Right cardiac atrium (tissue), 5 donors: Measurements from ENCODE around the gene LARP4B. TPM values are rescaled to one million over a fixed set of nuclear protein-coding genes. Genes with fewer than 3 reads are reported as not detected.

Source experiments
- ATAC-seq, 2 donors: fragments of 200-7000 bp; cut with Tn5 transposase; one replicate each; pipeline versions ENCODE4 v1.8.0 to v1.9.1; 2020; ENCODE audit warnings: moderate library complexity in 2 of 2, mild to moderate bottlenecking in 1 of 2
- DNase-seq, 3 donors: peaks; one replicate each; pipeline ENCODE4 v3.0.0-alpha.2; 2020
- H3K27ac ChIP-seq: one replicate; pipeline ENCODE4 v1.5.1; 2013; ENCODE audit warnings: mild to moderate bottlenecking, low read length, control low read depth, moderate library complexity
- H3K27me3 ChIP-seq: one replicate; pipeline ENCODE4 v1.6.1; 2013; ENCODE audit not compliant: control insufficient read depth, insufficient read depth
- H3K4me1 ChIP-seq: one replicate; pipeline ENCODE4 v1.6.1; 2013; ENCODE audit warnings: low read length; ENCODE audit not compliant: control insufficient read depth, insufficient read depth
- H3K4me3 ChIP-seq: one replicate; pipeline ENCODE4 v1.5.1; 2013; ENCODE audit warnings: low read length, control low read depth
- H3K9me3 ChIP-seq: one replicate; pipeline ENCODE4 v1.6.1; 2013; ENCODE audit warnings: low read length; ENCODE audit not compliant: control insufficient read depth
- WGBS: extraction: QIAGEN DNeasy Blood & Tissue Kit; methylation state at CpG from one replicate; pipeline ENCODE4 v1.1.7; 2013; 5-methylcytosine and 5-hydroxymethylcytosine counted together
- intact Hi-C, 4 donors: fragments of 100-400 bp; cut with DNase I; formaldehyde crosslinking; loops; one replicate each; pipeline versions ENCODE4 v1.11.0 to v1.14.0; 2022 to 2023
- polyA plus RNA-seq: library from polyadenylated mRNA; stranded (reverse); fragments of 200-250 nt; gene quantifications from one replicate; pipeline ENCODE4 v1.2.3, GENCODE V29; 2013
- total RNA-seq, 4 donors: library from RNA; stranded (reverse); fragmentation: NEBNext Ultra II Directional; extraction: Animal tissue kit (Norgen Biotek cat#: 25700); gene quantifications; one replicate each; pipeline ENCODE4 v1.2.1, GENCODE V29; 2021
- donor health status: healthy with polysubstance abuse.
- donor health status: DM: no; HTN: yes; CAD: no.
- donor health status: DM: no; HTN: no; CAD: no.
- donor health status: DM: no; HTN: yes; CAD: no; lungs with severe emphysema.
- donor health status: DM: yes; HTN: yes; CAD: no.

LARP4B gene
- total and polyA plus RNA-seq, 5 donors, result 12.1 to 59.3 (median 49.2) TPM

GRCh38 chr10:786633-787474 is 144.7 kb downstream of the LARP4B start:
- 86% methylated on average over 44 of the region's 44 CpGs for WGBS
- intact Hi-C loops, result loop anchor here in 2 of 4 donors (5.0 to 10.0 kb wide), 3 partner anchors 192 to 280 kb away; no protein-coding TSS in a partner anchor
- no peaks in the 10 kb centered on the region for H3K27me3 ChIP-seq
- H3K9me3 ChIP-seq, result no peaks in the 10 kb centered on the region
- H3K4me1 ChIP-seq, result no peaks in the 10 kb centered on the region
- no peak for ATAC-seq
- no peak overlapping the region for H3K27ac ChIP-seq
- H3K4me3 ChIP-seq, result no peak overlapping the region
- peak in 1 of 3 donors; percentile 51 for DNase-seq

- no peaks in the 10 kb centered on the region for H3K9me3 ChIP-seq
- no peaks in the 10 kb centered on the region for H3K27me3 ChIP-seq
- no peak for ATAC-seq
- peak in 2 of 3 donors; percentile 28 to 37 for DNase-seq
- H3K4me1 ChIP-seq, result no peaks in the 10 kb centered on the region
- WGBS, result 79% methylated on average over 15 of the region's 15 CpGs
- intact Hi-C loops, result loop anchor here in 2 of 4 donors (5.0 to 10.0 kb wide), 3 partner anchors 191 to 279 kb away; no protein-coding TSS in a partner anchor
- H3K27ac ChIP-seq, result no peak overlapping the region
- no peak overlapping the region for H3K4me3 ChIP-seq
Observed at GRCh38 chr10:785861-786214, 145.7 kb downstream of the LARP4B start.

GRCh38 chr10:785089-785860 is 146.2 kb downstream of the LARP4B start:
- Histone ChIP-seq H3K27ac (no peak overlapping the region), H3K4me1 (no peaks in the 10 kb centered on the region), H3K27me3 (no peaks in the 10 kb centered on the region), H3K9me3 (no peaks in the 10 kb centered on the region), H3K4me3 (peak overlapping the region; percentile 32)
- intact Hi-C loops, result loop anchor here in 2 of 4 donors (5.0 to 10.0 kb wide), 3 partner anchors 190 to 278 kb away; no protein-coding TSS in a partner anchor
- peak in 2 of 3 donors; percentile 21 to 39 for DNase-seq
- peak in 1 of 2 donors; percentile 3 for ATAC-seq
- 54% methylated on average over 32 of the region's 32 CpGs for WGBS

GRCh38 chr10:784403-785088 is 147.0 kb downstream of the LARP4B start:
- Histone ChIP-seq H3K4me3 (peak overlapping the region; percentile 32), H3K4me1 (no peaks in the 10 kb centered on the region), H3K9me3 (no peaks in the 10 kb centered on the region), H3K27me3 (no peaks in the 10 kb centered on the region), H3K27ac (no peak overlapping the region)
- DNase-seq (peak; percentile 71 to 79 (median 74)), ATAC-seq (peak; percentile 54 to 82)
- WGBS, result 3% methylated on average over 51 of the region's 51 CpGs
- intact Hi-C loops, result loop anchor here in 2 of 4 donors (5.0 to 10.0 kb wide), 3 partner anchors 190 to 277 kb away; no protein-coding TSS in a partner anchor

GRCh38 chr10:782751-783648 is 148.5 kb downstream of the LARP4B start:
- Histone ChIP-seq H3K27ac (no peak overlapping the region), H3K27me3 (no peaks in the 10 kb centered on the region), H3K4me1 (no peaks in the 10 kb centered on the region), H3K9me3 (no peaks in the 10 kb centered on the region), H3K4me3 (no peak overlapping the region)
- peak in 1 of 3 donors; percentile 30 for DNase-seq
- ATAC-seq, result no peak
- intact Hi-C loops, result loop anchor here in 1 of 4 donors (10.0 kb wide), 1 partner anchor 188 kb away; no protein-coding TSS in a partner anchor
- 81% methylated on average over 32 of the region's 32 CpGs for WGBS

- Histone ChIP-seq H3K9me3 (no peaks in the 10 kb centered on the region), H3K27me3 (no peaks in the 10 kb centered on the region), H3K4me3 (no peak overlapping the region), H3K4me1 (no peaks in the 10 kb centered on the region), H3K27ac (no peak overlapping the region)
- intact Hi-C loops, result loop anchor here in 1 of 4 donors (10.0 kb wide), 1 partner anchor 186 kb away; no protein-coding TSS in a partner anchor
- ATAC-seq, result no peak
- DNase-seq, result peak in 1 of 3 donors; percentile 26
- WGBS, result 94% methylated on average over 21 of the region's 21 CpGs
Observed at GRCh38 chr10:780536-781524, 150.7 kb downstream of the LARP4B start.

GRCh38 chr10:778626-779330 is 152.7 kb downstream of the LARP4B start:
- intact Hi-C loops, result no loop called here
- H3K4me1 ChIP-seq, result no peaks in the 10 kb centered on the region
- H3K9me3 ChIP-seq, result no peaks in the 10 kb centered on the region
- DNase-seq, result peak in 1 of 3 donors; percentile 31
- H3K27ac ChIP-seq, result no peak overlapping the region
- H3K27me3 ChIP-seq, result no peaks in the 10 kb centered on the region
- H3K4me3 ChIP-seq, result no peak overlapping the region
- 79% methylated on average over 27 of the region's 27 CpGs for WGBS
- ATAC-seq, result no peak

GRCh38 chr10:777913-778479 is 153.5 kb downstream of the LARP4B start:
- intact Hi-C loops, result no loop called here
- Histone ChIP-seq H3K27ac (no peak overlapping the region), H3K9me3 (no peaks in the 10 kb centered on the region), H3K27me3 (no peaks in the 10 kb centered on the region), H3K4me3 (no peak overlapping the region), H3K4me1 (no peaks in the 10 kb centered on the region)
- DNase-seq, result peak in 1 of 3 donors; percentile 18
- 85% methylated on average over 16 of the region's 16 CpGs for WGBS
- no peak for ATAC-seq
